Right ventricle myocardium superior (tissue), 1 donor: ENCODE results near the gene DISC1. TPM values are rescaled to one million over a fixed set of nuclear protein-coding genes. Genes with fewer than 3 reads are reported as not detected.

Experiments used
- ATAC-seq: fragments of 200-7000 bp; cut with Tn5 transposase; one replicate; pipeline ENCODE4 v1.9.1; 2020; ENCODE audit warnings: mild to moderate bottlenecking; ENCODE audit not compliant: poor library complexity
- DNase-seq: peaks from one replicate; pipeline ENCODE4 v3.0.0-alpha.2; 2020
- intact Hi-C: fragments of 100-400 bp; cut with DNase I; formaldehyde crosslinking; loops from one replicate; pipeline ENCODE4 v1.11.2; 2022
- total RNA-seq: library from RNA; stranded (reverse); fragmentation: NEBNext Ultra II Directional; extraction: Animal tissue kit (Norgen Biotek cat#: 25700); gene quantifications from one replicate; pipeline ENCODE4 v1.2.1, GENCODE V29; 2021
- donor health status: DM: no; HTN: yes; CAD: no; lungs with severe emphysema.

Gene DISC1
- total RNA-seq, 1 donor from 2014 or later, result 3.0 TPM

- no peak for ATAC-seq
Measured at GRCh38 chr1:232044728-232045127, 418.1 kb downstream of the DISC1 start.

GRCh38 chr1:232045139-232045994 is 418.8 kb downstream of the DISC1 start:
- DNase-seq (no peak), ATAC-seq (no peak)
- intact Hi-C loops, result no loop called here

More at GRCh38 chr1:232044728-232045127, 418.1 kb downstream of the DISC1 start:
- intact Hi-C loops, result no loop called here
- no peak for DNase-seq

GRCh38 chr1:232046451-232047306 is 420.1 kb downstream of the DISC1 start:
- no peak for ATAC-seq
- DNase-seq, result no peak
- intact Hi-C loops, result no loop called here

- no peak for ATAC-seq
- no peak for DNase-seq
- intact Hi-C loops, result no loop called here
Measured at GRCh38 chr1:232047473-232047872, 420.9 kb downstream of the DISC1 start.

- ATAC-seq, result no peak
- DNase-seq, result no peak
- intact Hi-C loops, result no loop called here
Measured at GRCh38 chr1:232048481-232048880, 421.9 kb downstream of the DISC1 start.

- intact Hi-C loops, result no loop called here
- no peak for DNase-seq
- ATAC-seq, result no peak
Measured at GRCh38 chr1:232049335-232049734, 422.7 kb downstream of the DISC1 start.

- ATAC-seq (no peak), DNase-seq (no peak)
- intact Hi-C loops, result no loop called here
Measured at GRCh38 chr1:232057217-232057895, 430.8 kb downstream of the DISC1 start.

- intact Hi-C loops, result no loop called here
Measured at GRCh38 chr1:232057896-232058274, 431.3 kb downstream of the DISC1 start.

GRCh38 chr1:232059726-232060374 is 433.3 kb downstream of the DISC1 start:
- intact Hi-C loops, result no loop called here
- no peak for ATAC-seq
- no peak for DNase-seq

More at GRCh38 chr1:232057896-232058274, 431.3 kb downstream of the DISC1 start:
- DNase-seq (no peak), ATAC-seq (no peak)

GRCh38 chr1:232062967-232063366 is 436.4 kb downstream of the DISC1 start:
- intact Hi-C loops, result no loop called here
- no peak for ATAC-seq
- no peak for DNase-seq

GRCh38 chr1:232066521-232066920 is 439.9 kb downstream of the DISC1 start:
- no peak for DNase-seq
- ATAC-seq, result no peak
- intact Hi-C loops, result no loop called here

- DNase-seq, result no peak
- no peak for ATAC-seq
- intact Hi-C loops, result no loop called here
Measured at GRCh38 chr1:232074265-232074664, 447.7 kb downstream of the DISC1 start.

- no peak for ATAC-seq
- intact Hi-C loops, result no loop called here
- DNase-seq, result no peak
Measured at GRCh38 chr1:232077809-232078208, 451.2 kb downstream of the DISC1 start.

- no peak for ATAC-seq
- DNase-seq, result no peak
- intact Hi-C loops, result no loop called here
Measured at GRCh38 chr1:232084584-232085223, 458.1 kb downstream of the DISC1 start.

- ATAC-seq (no peak), DNase-seq (no peak)
- intact Hi-C loops, result no loop called here
Measured at GRCh38 chr1:232090816-232091215, 464.2 kb downstream of the DISC1 start.
